GM12874 (cell line): ENCODE data around the gene DDX46.

Experiments used
- TF ChIP-seq, protein P1 (sequence below): IDR thresholded peaks from 2 replicates; pipeline ENCODE4 v1.5.1; 2011; ENCODE audit warnings: low read depth, mild to moderate bottlenecking, control low read depth, low read length, moderate library complexity; ENCODE audit not compliant: insufficient read depth

Gene DDX46

DNA sequence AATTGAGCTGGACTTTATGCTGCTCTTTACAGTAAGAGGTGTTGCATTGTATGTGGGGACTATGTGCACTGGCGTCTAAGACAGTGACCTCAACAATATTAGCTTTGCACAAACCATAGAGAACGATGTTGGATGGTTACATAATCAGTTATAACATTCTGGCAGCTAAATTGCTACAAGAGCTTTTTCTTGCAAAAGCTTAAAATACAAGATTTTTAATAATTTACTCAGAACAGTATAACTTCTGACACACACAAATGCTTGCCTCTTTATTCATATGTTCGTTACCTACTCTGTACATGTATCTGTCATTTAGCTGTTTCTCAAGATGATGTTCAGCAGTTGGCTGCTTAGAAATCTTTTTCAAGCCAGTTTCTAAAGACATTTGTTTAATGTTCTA is 98.8 kb downstream of the DDX46 start:
- TF ChIP-seq, protein P1, sequence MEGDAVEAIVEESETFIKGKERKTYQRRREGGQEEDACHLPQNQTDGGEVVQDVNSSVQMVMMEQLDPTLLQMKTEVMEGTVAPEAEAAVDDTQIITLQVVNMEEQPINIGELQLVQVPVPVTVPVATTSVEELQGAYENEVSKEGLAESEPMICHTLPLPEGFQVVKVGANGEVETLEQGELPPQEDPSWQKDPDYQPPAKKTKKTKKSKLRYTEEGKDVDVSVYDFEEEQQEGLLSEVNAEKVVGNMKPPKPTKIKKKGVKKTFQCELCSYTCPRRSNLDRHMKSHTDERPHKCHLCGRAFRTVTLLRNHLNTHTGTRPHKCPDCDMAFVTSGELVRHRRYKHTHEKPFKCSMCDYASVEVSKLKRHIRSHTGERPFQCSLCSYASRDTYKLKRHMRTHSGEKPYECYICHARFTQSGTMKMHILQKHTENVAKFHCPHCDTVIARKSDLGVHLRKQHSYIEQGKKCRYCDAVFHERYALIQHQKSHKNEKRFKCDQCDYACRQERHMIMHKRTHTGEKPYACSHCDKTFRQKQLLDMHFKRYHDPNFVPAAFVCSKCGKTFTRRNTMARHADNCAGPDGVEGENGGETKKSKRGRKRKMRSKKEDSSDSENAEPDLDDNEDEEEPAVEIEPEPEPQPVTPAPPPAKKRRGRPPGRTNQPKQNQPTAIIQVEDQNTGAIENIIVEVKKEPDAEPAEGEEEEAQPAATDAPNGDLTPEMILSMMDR, result no peak

DNA sequence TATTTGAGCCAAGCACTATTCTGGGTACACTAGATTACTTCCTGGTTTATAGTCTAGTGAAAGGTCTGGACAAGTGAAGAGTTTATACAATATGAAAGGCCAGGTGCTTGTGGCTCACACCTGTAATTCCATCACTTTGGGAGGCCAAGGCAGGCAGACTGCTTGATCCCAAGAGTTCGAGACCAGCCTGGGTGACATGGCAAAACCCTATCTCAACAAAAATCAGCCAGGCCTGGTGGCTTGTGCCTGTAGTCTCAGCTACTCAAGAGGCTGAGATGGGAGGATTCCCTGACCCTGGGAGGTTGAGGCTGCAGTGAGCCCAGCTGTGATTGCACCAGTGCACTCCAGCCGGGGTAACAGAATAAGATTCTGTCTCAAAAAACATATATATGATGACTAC is 106.1 kb downstream of the DDX46 start:
- TF ChIP-seq, protein P1, result no peak

- TF ChIP-seq, protein P1, result no peak
Observed at GRCh38 chr5:134873494-134873893, 114.9 kb downstream of the DDX46 start.

- TF ChIP-seq, protein P1, result no peak
Observed at GRCh38 chr5:134873987-134874830, 115.6 kb downstream of the DDX46 start, which contains the start of gene TXNDC15. TXNDC15 (plus strand) TSS chr5:134874371; CDS start chr5:134874428, 57 bp downstream.

DNA sequence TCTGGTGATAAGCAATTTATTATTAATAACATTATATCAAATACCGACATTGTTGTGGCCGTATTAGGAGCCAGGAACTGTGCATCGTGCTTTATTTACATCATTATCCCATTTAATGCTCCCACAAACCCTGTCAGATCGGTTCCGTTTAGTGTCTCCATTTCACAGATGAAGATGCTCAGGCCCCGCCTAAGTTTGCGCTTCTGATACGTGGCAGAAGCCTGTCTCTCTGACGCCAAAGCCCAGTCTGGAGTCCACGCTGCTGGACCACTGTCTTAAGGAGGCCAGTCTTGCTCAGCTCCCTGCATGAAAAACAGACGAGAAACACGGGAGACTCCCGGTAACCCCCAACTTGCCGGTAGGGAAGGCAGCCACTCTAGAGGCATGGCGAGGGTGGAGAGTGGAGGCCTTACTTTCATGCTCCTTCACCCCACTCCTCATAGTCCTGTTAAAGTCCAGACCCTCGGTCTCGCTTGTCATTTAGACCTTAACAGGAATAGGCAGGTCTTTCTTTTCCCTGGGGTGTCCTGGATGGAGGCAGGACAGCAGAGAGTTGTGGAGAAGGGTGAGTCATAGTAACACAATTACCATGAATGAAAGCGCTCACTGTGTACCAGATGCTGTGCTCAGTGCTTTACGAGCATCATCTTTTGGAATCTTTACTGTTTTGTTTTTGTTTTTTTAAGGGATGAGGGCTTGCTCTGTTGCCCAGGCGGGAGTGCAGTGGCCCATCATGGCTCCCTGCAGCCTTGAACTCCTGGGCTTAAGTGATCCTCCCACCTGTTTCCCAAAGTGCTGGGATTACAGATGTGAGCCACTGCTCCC is 116.5 kb downstream of the DDX46 start:
- TF ChIP-seq, protein P1, result no peak

GRCh38 chr5:134877159-134877558 is 118.6 kb downstream of the DDX46 start:
- TF ChIP-seq, protein P1, result no peak

DNA sequence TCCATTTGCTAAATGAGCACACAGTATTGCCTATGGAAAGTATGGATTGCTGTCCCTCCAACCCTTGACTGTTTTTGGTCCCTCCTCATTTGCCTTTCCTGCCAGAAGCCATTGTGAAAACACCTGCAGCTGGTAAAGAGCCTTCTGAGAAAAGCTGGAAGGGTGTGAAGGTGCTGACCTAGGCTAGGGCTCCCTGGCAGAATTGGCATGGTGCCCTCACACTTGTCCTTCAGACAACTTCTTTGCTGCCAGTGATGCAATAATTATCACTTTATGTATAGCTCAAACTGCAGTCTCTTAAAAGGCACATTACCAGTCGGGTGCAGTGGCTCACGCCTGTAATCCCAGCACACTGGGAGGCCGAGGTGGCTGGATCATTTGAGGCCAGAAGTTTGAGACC is 119.8 kb downstream of the DDX46 start:
- TF ChIP-seq, protein P1, result no peak
